Naive B cell (primary cell): ENCODE measurements around the gene KIF21A. TPM values are rescaled to one million over a fixed set of nuclear protein-coding genes. Genes with fewer than 3 reads are reported as not detected.

Source experiments
- ATAC-seq, 2 donors: fragments of 150-1000 bp; cut with Tn5 transposase; 2 replicates each; pipeline ENCODE4 v1.10.0; 2021; ENCODE audit warnings: low read depth in 2 of 2, mild to moderate bottlenecking in 2 of 2, moderate library complexity in 2 of 2
- DNase-seq: peaks from one replicate; pipeline ENCODE4 v3.0.0; 2022
- H3K27ac Mint-ChIP-seq, 6 donors: one replicate each; pipeline ENCODE4 v1.8.0; 2020 to 2022; ENCODE audit warnings: mild to moderate bottlenecking in 6 of 6, mixed read lengths in 6 of 6, moderate library complexity in 5 of 6, inconsistent platforms in 2 of 6
- H3K27me3 Mint-ChIP-seq, 3 donors: one replicate each; pipeline ENCODE4 v1.8.0; 2021 to 2022; ENCODE audit warnings: mixed read lengths in 3 of 3, mild to moderate bottlenecking in 1 of 3
- H3K36me3 Mint-ChIP-seq, 2 donors: one replicate each; pipeline ENCODE4 v1.8.0; 2020 to 2022; ENCODE audit warnings: mixed read lengths in 2 of 2, inconsistent platforms in 1 of 2, mild to moderate bottlenecking in 1 of 2
- H3K4me1 Mint-ChIP-seq, 3 donors: one replicate each; pipeline ENCODE4 v1.8.0; 2020 to 2022; ENCODE audit warnings: mixed read lengths in 3 of 3, inconsistent platforms in 1 of 3, mild to moderate bottlenecking in 1 of 3, moderate library complexity in 1 of 3
- H3K4me3 Mint-ChIP-seq, 8 donors: one replicate each; pipeline ENCODE4 v1.8.0; 2020 to 2022; ENCODE audit warnings: mild to moderate bottlenecking in 8 of 8, mixed read lengths in 8 of 8, moderate library complexity in 8 of 8, inconsistent platforms in 2 of 8
- H3K9me3 Mint-ChIP-seq, 7 donors: one replicate each; pipeline ENCODE4 v1.8.0; 2020 to 2022; ENCODE audit warnings: mixed read lengths in 7 of 7, mild to moderate bottlenecking in 5 of 7, inconsistent platforms in 2 of 7, moderate library complexity in 1 of 7
- polyA plus RNA-seq, 6 donors: library from polyadenylated mRNA; unstranded; fragments of 300-500 nt; fragmentation: Illumina TruSeq; gene quantifications; one replicate each; pipeline ENCODE4 v1.2.3, GENCODE V29; 2021; ENCODE audit warnings: low read depth in 6 of 6

KIF21A gene
- polyA plus RNA-seq, 6 donors from 2014 or later = not detected

- ATAC-seq (no peak), DNase-seq (no peak)
- H3K4me1 Mint-ChIP-seq = no peaks in the 10 kb centered on the region
- H3K27ac Mint-ChIP-seq = no peak overlapping the region
- peaks cover 0 to 7% of the 10 kb centered on the region in 2 donors for H3K36me3 Mint-ChIP-seq
- peaks cover 0 to 6% (median 0%) of the 10 kb centered on the region in 7 donors for H3K9me3 Mint-ChIP-seq
- no peak overlapping the region for H3K4me3 Mint-ChIP-seq
- H3K27me3 Mint-ChIP-seq = peaks cover 0 to 6% (median 5%) of the 10 kb centered on the region in 3 donors
These were observed 49.7 kb downstream of the KIF21A start for GRCh38 chr12:39393179-39393578.

GRCh38 chr12:39392154-39392925 lies 50.6 kb downstream of the KIF21A start:
- Mint-ChIP-seq H3K36me3 (peaks cover 0 to 7% of the 10 kb centered on the region in 2 donors), H3K9me3 (peaks cover 0 to 6% (median 0%) of the 10 kb centered on the region in 7 donors), H3K27me3 (peaks cover 0 to 6% (median 5%) of the 10 kb centered on the region in 3 donors), H3K4me1 (no peaks in the 10 kb centered on the region), H3K4me3 (no peak overlapping the region), H3K27ac (no peak overlapping the region)
- DNase-seq (no peak), ATAC-seq (no peak)

GRCh38 chr12:39390752-39391151 lies 52.2 kb downstream of the KIF21A start:
- Mint-ChIP-seq H3K4me3 (no peak overlapping the region), H3K9me3 (peaks cover 0 to 5% (median 0%) of the 10 kb centered on the region in 7 donors), H3K36me3 (peaks cover 0 to 3% of the 10 kb centered on the region in 2 donors), H3K4me1 (no peaks in the 10 kb centered on the region), H3K27me3 (peaks cover 0 to 12% (median 6%) of the 10 kb centered on the region in 3 donors), H3K27ac (no peak overlapping the region)
- ATAC-seq (no peak), DNase-seq (no peak)

GRCh38 chr12:39389399-39390150 lies 53.3 kb downstream of the KIF21A start:
- no peak for DNase-seq
- H3K27me3 Mint-ChIP-seq = peaks cover 0 to 7% (median 6%) of the 10 kb centered on the region in 3 donors
- H3K4me1 Mint-ChIP-seq = no peaks in the 10 kb centered on the region
- no peak overlapping the region for H3K4me3 Mint-ChIP-seq
- no peak overlapping the region for H3K27ac Mint-ChIP-seq
- no peak for ATAC-seq
- H3K9me3 Mint-ChIP-seq = no peaks in the 10 kb centered on the region
- H3K36me3 Mint-ChIP-seq = no peaks in the 10 kb centered on the region

GRCh38 chr12:39386335-39386734 lies 56.6 kb downstream of the KIF21A start:
- H3K9me3 Mint-ChIP-seq = no peaks in the 10 kb centered on the region
- DNase-seq (no peak), ATAC-seq (no peak)
- peaks cover 0 to 7% (median 5%) of the 10 kb centered on the region in 3 donors for H3K27me3 Mint-ChIP-seq
- H3K4me3 Mint-ChIP-seq = no peak overlapping the region
- no peaks in the 10 kb centered on the region for H3K36me3 Mint-ChIP-seq
- no peaks in the 10 kb centered on the region for H3K4me1 Mint-ChIP-seq
- H3K27ac Mint-ChIP-seq = no peak overlapping the region

GRCh38 chr12:39383114-39383513 lies 59.8 kb downstream of the KIF21A start:
- ATAC-seq (no peak), DNase-seq (no peak)
- H3K4me1 Mint-ChIP-seq = no peaks in the 10 kb centered on the region
- H3K9me3 Mint-ChIP-seq = no peaks in the 10 kb centered on the region
- peaks cover 0 to 7% (median 5%) of the 10 kb centered on the region in 3 donors for H3K27me3 Mint-ChIP-seq
- H3K27ac Mint-ChIP-seq = no peak overlapping the region
- H3K4me3 Mint-ChIP-seq = no peak overlapping the region
- H3K36me3 Mint-ChIP-seq = no peaks in the 10 kb centered on the region

- no peak for ATAC-seq
- DNase-seq = no peak
- H3K27ac Mint-ChIP-seq = no peak overlapping the region
- H3K36me3 Mint-ChIP-seq = no peaks in the 10 kb centered on the region
- H3K4me1 Mint-ChIP-seq = no peaks in the 10 kb centered on the region
- H3K9me3 Mint-ChIP-seq = no peaks in the 10 kb centered on the region
- H3K27me3 Mint-ChIP-seq = peaks cover 0 to 4% (median 0%) of the 10 kb centered on the region in 3 donors
- H3K4me3 Mint-ChIP-seq = no peak overlapping the region
These were observed 62.8 kb downstream of the KIF21A start for GRCh38 chr12:39380090-39380489.

- Mint-ChIP-seq H3K4me3 (no peak overlapping the region), H3K27me3 (no peaks in the 10 kb centered on the region), H3K36me3 (no peaks in the 10 kb centered on the region), H3K4me1 (no peaks in the 10 kb centered on the region), H3K9me3 (no peaks in the 10 kb centered on the region), H3K27ac (no peak overlapping the region)
- no peak for ATAC-seq
- DNase-seq = no peak
These were observed 64.6 kb downstream of the KIF21A start for GRCh38 chr12:39378341-39378740.

- no peak overlapping the region for H3K27ac Mint-ChIP-seq
- DNase-seq (no peak), ATAC-seq (no peak)
- H3K27me3 Mint-ChIP-seq = no peaks in the 10 kb centered on the region
- peaks cover 0 to 7% (median 0%) of the 10 kb centered on the region in 3 donors for H3K4me1 Mint-ChIP-seq
- H3K9me3 Mint-ChIP-seq = no peaks in the 10 kb centered on the region
- no peak overlapping the region for H3K4me3 Mint-ChIP-seq
- no peaks in the 10 kb centered on the region for H3K36me3 Mint-ChIP-seq
These were observed 67.6 kb downstream of the KIF21A start for GRCh38 chr12:39375206-39375808.

- H3K27ac Mint-ChIP-seq = no peak overlapping the region
- DNase-seq (no peak), ATAC-seq (no peak)
- H3K4me1 Mint-ChIP-seq = peaks cover 0 to 7% (median 0%) of the 10 kb centered on the region in 3 donors
- H3K36me3 Mint-ChIP-seq = no peaks in the 10 kb centered on the region
- no peak overlapping the region for H3K4me3 Mint-ChIP-seq
- H3K27me3 Mint-ChIP-seq = no peaks in the 10 kb centered on the region
- no peaks in the 10 kb centered on the region for H3K9me3 Mint-ChIP-seq
These were observed 70.0 kb downstream of the KIF21A start for GRCh38 chr12:39372929-39373328.

GRCh38 chr12:39372204-39372925 lies 70.6 kb downstream of the KIF21A start:
- H3K4me3 Mint-ChIP-seq = no peak overlapping the region
- no peak for DNase-seq
- peaks cover 0 to 7% (median 0%) of the 10 kb centered on the region in 3 donors for H3K4me1 Mint-ChIP-seq
- ATAC-seq = no peak
- H3K27me3 Mint-ChIP-seq = no peaks in the 10 kb centered on the region
- H3K9me3 Mint-ChIP-seq = no peaks in the 10 kb centered on the region
- no peaks in the 10 kb centered on the region for H3K36me3 Mint-ChIP-seq
- no peak overlapping the region for H3K27ac Mint-ChIP-seq

GRCh38 chr12:39369756-39370155 lies 73.2 kb downstream of the KIF21A start:
- Mint-ChIP-seq H3K9me3 (no peaks in the 10 kb centered on the region), H3K4me1 (peaks cover 0 to 7% (median 0%) of the 10 kb centered on the region in 3 donors), H3K4me3 (no peak overlapping the region), H3K36me3 (no peaks in the 10 kb centered on the region), H3K27me3 (no peaks in the 10 kb centered on the region), H3K27ac (no peak overlapping the region)
- ATAC-seq (no peak), DNase-seq (no peak)

GRCh38 chr12:39368891-39369290 lies 74.0 kb downstream of the KIF21A start:
- Mint-ChIP-seq H3K4me3 (no peak overlapping the region), H3K9me3 (no peaks in the 10 kb centered on the region), H3K27ac (no peak overlapping the region), H3K27me3 (no peaks in the 10 kb centered on the region), H3K4me1 (peaks cover 0 to 7% (median 0%) of the 10 kb centered on the region in 3 donors), H3K36me3 (no peaks in the 10 kb centered on the region)
- no peak for DNase-seq
- no peak for ATAC-seq
